IMR-90 (cell line): Measurements from ENCODE around the gene IPO7. TPM values are rescaled to one million over a fixed set of nuclear protein-coding genes. Genes with fewer than 3 reads are reported as not detected.

Source experiments
- ATAC-seq: fragments of 200-7000 bp; cut with Tn5 transposase; 2 replicates; pipeline ENCODE4 v1.9.1; 2020; ENCODE audit warnings: low read depth, mild to moderate bottlenecking, moderate library complexity
- BruUV-seq: library from RNA; stranded (reverse); fragments of 400-500 nt; replicated peaks from 2 replicates; lab custom pipeline; 2021; lab: Mats Ljungman, UMichigan
- CTCF ChIA-PET: fragments of 300-600 bp; formaldehyde crosslinking; extraction: SDS; loops from one replicate; lab custom pipeline; 2021; ENCODE audit warnings: antibody characterized with exemption; lab: Yijun Ruan, JAX
- POLR2A ChIA-PET: fragments of 300-600 bp; sonication (Branson Sonifier 250); formaldehyde crosslinking; loops from one replicate; lab custom pipeline; 2022; ENCODE audit warnings: antibody characterized with exemption; ENCODE audit not compliant: unreplicated experiment; lab: Charles Lee
- DNase-seq: peaks from one replicate; pipeline ENCODE4 v3.0.0; 2013
- H2AFZ ChIP-seq: replicated peaks from 2 replicates; pipeline ENCODE3; 2013; ENCODE audit warnings: low read length, mild to moderate bottlenecking; ENCODE audit not compliant: poor library complexity
- H2AK5ac ChIP-seq: 2 replicates; pipeline ENCODE4 v1.6.1; 2013; ENCODE audit warnings: low read depth, low read length, inconsistent platforms
- H2AK9ac ChIP-seq: replicated peaks from 2 replicates; pipeline ENCODE3; 2013; ENCODE audit warnings: mild to moderate bottlenecking, low read depth, low read length, moderate library complexity; ENCODE audit not compliant: poor library complexity
- H2BK120ac ChIP-seq: 2 replicates; pipeline ENCODE4 v1.6.1; 2013; ENCODE audit warnings: low read depth, low read length, inconsistent platforms
- H2BK15ac ChIP-seq: 3 replicates; pipeline ENCODE4 v1.6.1; 2013; ENCODE audit warnings: low read depth, low read length, inconsistent platforms
- H2BK20ac ChIP-seq: 2 replicates; pipeline ENCODE4 v1.6.1; 2013; ENCODE audit warnings: low read depth, mild to moderate bottlenecking, inconsistent platforms, low read length, moderate library complexity
- H2BK5ac ChIP-seq: 2 replicates; pipeline ENCODE4 v1.6.1; 2013; ENCODE audit warnings: mild to moderate bottlenecking, low read depth, low read length, inconsistent platforms; ENCODE audit not compliant: poor library complexity, severe bottlenecking
- H3K14ac ChIP-seq: replicated peaks from 2 replicates; pipeline ENCODE4 v1.6.1; 2013; ENCODE audit warnings: low read depth, low read length, inconsistent platforms
- H3K18ac ChIP-seq: 2 replicates; pipeline ENCODE4 v1.6.1; 2013; ENCODE audit warnings: low read depth, low read length, control low read depth
- H3K23ac ChIP-seq: 2 replicates; pipeline ENCODE4 v1.6.1; 2013; ENCODE audit warnings: low read depth, low read length, inconsistent platforms
- H3K27ac ChIP-seq: 2 replicates; pipeline ENCODE4 v1.5.1; 2013; ENCODE audit warnings: mild to moderate bottlenecking, control low read depth, low read length; ENCODE audit not compliant: insufficient read depth
- H3K27me3 ChIP-seq: 2 replicates; pipeline ENCODE4 v1.6.1; 2013; ENCODE audit warnings: low read length; ENCODE audit not compliant: control insufficient read depth, insufficient read depth
- H3K36me3 ChIP-seq: 2 replicates; pipeline ENCODE4 v1.6.1; 2013; ENCODE audit warnings: low read length, mixed read lengths; ENCODE audit not compliant: control insufficient read depth, insufficient read depth
- H3K4ac ChIP-seq: 2 replicates; pipeline ENCODE4 v1.6.1; 2013; ENCODE audit warnings: low read depth, low read length, inconsistent platforms
- H3K4me1 ChIP-seq: 2 replicates; pipeline ENCODE4 v1.6.1; 2013; ENCODE audit warnings: low read length, mixed read lengths; ENCODE audit not compliant: control insufficient read depth, insufficient read depth
- H3K4me2 ChIP-seq: 2 replicates; pipeline ENCODE4 v1.6.1; 2013; ENCODE audit warnings: low read depth, mild to moderate bottlenecking, control low read depth, low read length, moderate library complexity
- H3K4me3 ChIP-seq: 2 replicates; pipeline ENCODE4 v1.5.1; 2013; ENCODE audit warnings: low read depth, mild to moderate bottlenecking, control low read depth, low read length, moderate library complexity; ENCODE audit not compliant: insufficient read depth
- H3K56ac ChIP-seq: 2 replicates; pipeline ENCODE4 v1.6.1; 2013; ENCODE audit warnings: low read length, inconsistent platforms; ENCODE audit not compliant: insufficient read depth; ENCODE audit errors: extremely low read depth
- H3K79me1 ChIP-seq, 2 experiments: 2 replicates each; pipeline ENCODE4 v1.6.1; 2013; ENCODE audit warnings: low read length in 2 of 2, inconsistent platforms in 1 of 2, low read depth in 1 of 2
- H3K9ac ChIP-seq: 2 replicates; pipeline ENCODE4 v1.6.1; 2013; ENCODE audit warnings: low read depth, low read length, control low read depth
- H3K9me1 ChIP-seq: 2 replicates; pipeline ENCODE4 v1.6.1; 2013; ENCODE audit warnings: low read length, inconsistent platforms; ENCODE audit not compliant: insufficient read depth
- H3K9me3 ChIP-seq: 2 replicates; pipeline ENCODE4 v1.6.1; 2013; ENCODE audit warnings: low read length; ENCODE audit not compliant: control insufficient read depth, insufficient read depth
- H4K20me1 ChIP-seq: 2 replicates; pipeline ENCODE4 v1.6.1; 2013; ENCODE audit warnings: low read length, inconsistent platforms; ENCODE audit not compliant: insufficient read depth
- H4K5ac ChIP-seq: 2 replicates; pipeline ENCODE4 v1.6.1; 2013; ENCODE audit warnings: mild to moderate bottlenecking, low read depth, low read length, control low read depth
- H4K8ac ChIP-seq, 2 experiments: 2 replicates each; pipeline ENCODE4 v1.6.1; 2013; ENCODE audit warnings: low read depth in 2 of 2, low read length in 2 of 2, control low read depth in 1 of 2, inconsistent platforms in 1 of 2
- H4K91ac ChIP-seq: 2 replicates; pipeline ENCODE4 v1.6.1; 2013; ENCODE audit warnings: low read depth, low read length, inconsistent platforms; ENCODE audit not compliant: insufficient read depth
- BHLHE40 ChIP-seq: fragments of 150-350 bp; IDR thresholded peaks from 2 replicates; pipeline ENCODE4 v1.6.1; 2016; ENCODE audit warnings: mild to moderate bottlenecking, low read depth, low read length
- CEBPB ChIP-seq: IDR thresholded peaks from 2 replicates; pipeline ENCODE4 v1.6.1; 2012; ENCODE audit warnings: low read depth, low read length, improper control_type of control experiment
- CHD1 ChIP-seq: IDR thresholded peaks from 2 replicates; pipeline ENCODE4 v1.6.1; 2012; ENCODE audit warnings: low read depth, low read length, improper control_type of control experiment
- CTCF ChIP-seq: conservative IDR thresholded peaks from 2 replicates; pipeline ENCODE4 v1.5.1; 2012; ENCODE audit warnings: mild to moderate bottlenecking, low read depth, low read length, improper control_type of control experiment
- ELK1 ChIP-seq: fragments of 150-350 bp; IDR thresholded peaks from 2 replicates; pipeline ENCODE4 v1.6.1; 2016; ENCODE audit warnings: low read depth, mild to moderate bottlenecking, low read length, moderate library complexity, borderline replicate concordance
- FOS ChIP-seq: fragments of 150-350 bp; IDR thresholded peaks from 2 replicates; pipeline ENCODE4 v1.6.1; 2016; ENCODE audit warnings: low read depth, low read length
- MAFK ChIP-seq: IDR thresholded peaks from 2 replicates; pipeline ENCODE4 v1.6.1; 2012; ENCODE audit warnings: low read depth, low read length, improper control_type of control experiment
- MAZ ChIP-seq: IDR thresholded peaks from 2 replicates; pipeline ENCODE4 v1.6.1; 2012; ENCODE audit warnings: low read depth, mild to moderate bottlenecking, low read length, improper control_type of control experiment, moderate library complexity, borderline replicate concordance
- MXI1 ChIP-seq: IDR thresholded peaks from 2 replicates; pipeline ENCODE4 v1.6.1; 2012; ENCODE audit warnings: low read depth, mild to moderate bottlenecking, low read length, moderate library complexity, borderline replicate concordance
- NFE2L2 ChIP-seq: fragments of 150-350 bp; IDR thresholded peaks from 2 replicates; pipeline ENCODE4 v1.6.1; 2016; ENCODE audit warnings: low read depth, mild to moderate bottlenecking, low read length
- POLR2A ChIP-seq: IDR thresholded peaks from 2 replicates; pipeline ENCODE4 v1.6.1; 2012; ENCODE audit warnings: mild to moderate bottlenecking, low read depth, low read length
- RAD21 ChIP-seq: IDR thresholded peaks from 2 replicates; pipeline ENCODE4 v1.6.1; 2012; ENCODE audit warnings: low read length, improper control_type of control experiment
- RCOR1 ChIP-seq: IDR thresholded peaks from 2 replicates; pipeline ENCODE4 v1.6.1; 2012; ENCODE audit warnings: mild to moderate bottlenecking, low read length, improper control_type of control experiment; ENCODE audit not compliant: insufficient replicate concordance
- RFX5 ChIP-seq: IDR thresholded peaks from 2 replicates; pipeline ENCODE4 v1.8.0; 2012; ENCODE audit warnings: low read depth, mild to moderate bottlenecking, low read length, moderate library complexity
- SMC3 ChIP-seq: fragments of 150-350 bp; IDR thresholded peaks from 2 replicates; pipeline ENCODE4 v1.6.1; 2016; ENCODE audit warnings: low read depth, mild to moderate bottlenecking, antibody characterized with exemption, low read length, moderate library complexity
- WGBS, 2 experiments: methylation state at CpG; one replicate each; pipeline versions ENCODE4 v1.1.5 to v1.1.7; 2013; ENCODE audit warnings: missing lambda C conversion rate in 2 of 2; ENCODE audit not compliant: insufficient read length in 1 of 2; ENCODE audit errors: extremely low coverage in 2 of 2; 5-methylcytosine and 5-hydroxymethylcytosine counted together
- dilution Hi-C: fragments of 300-500 bp; cut with HindIII; formaldehyde crosslinking; loops from one replicate; pipeline ENCODE4 v1.14.3; 2018; ENCODE audit warnings: low sequenced_read_pairs; ENCODE audit not compliant: unreplicated experiment
- in situ Hi-C: fragments of 300-500 bp; cut with MboI; formaldehyde crosslinking; loops from 3 replicates; pipeline ENCODE4 v1.14.3; 2019; ENCODE audit warnings: low sequenced_read_pairs, inconsistent platforms, mixed read lengths
- intact Hi-C: fragments of 100-400 bp; cut with micrococcal nuclease; formaldehyde crosslinking; loops from 2 replicates; pipeline ENCODE4 v1.10.0; 2022
- polyA plus RNA-seq, 3 experiments: library from polyadenylated mRNA; depleted of rRNA; stranded (reverse); fragments of >200 nt; gene quantifications; 2 replicates each; pipeline ENCODE4 v1.2.3, GENCODE V29; 2012; ENCODE audit warnings: low replicate concordance in 1 of 3
- total RNA-seq: library from RNA; depleted of rRNA; stranded (reverse); fragments of >200 nt; gene quantifications from 2 replicates; pipeline ENCODE4 v1.2.3, GENCODE V29; 2012
- TF ChIP-seq, protein P1 (sequence below): fragments of 150-350 bp; IDR thresholded peaks from 2 replicates; pipeline ENCODE4 v1.6.1; 2017; ENCODE audit warnings: mild to moderate bottlenecking, antibody characterized with exemption, low read length, low read depth

IPO7 gene
- total and polyA plus RNA-seq, 2 of the 4 experiments (the other 2 are of a cell fraction) = 40.6 to 110 TPM

- H3K4me1 ChIP-seq = no peaks in the 10 kb centered on the region
- H3K27me3 ChIP-seq = no peaks in the 10 kb centered on the region; the same call in none of the 2 replicates
- no peak overlapping the region; the same call in 1 of the 2 replicates for H3K23ac ChIP-seq
- H4K8ac ChIP-seq = no peak overlapping the region
- no peak overlapping the region for H2BK15ac ChIP-seq
- POLR2A ChIA-PET = no interaction called here
- no peak overlapping the region for H3K4ac ChIP-seq
- intact Hi-C loops (no loop called here), in situ Hi-C loops (no loop called here), dilution Hi-C loops (no loop called here)
- TF ChIP-seq MAFK (no peak), MXI1 (no peak), CHD1 (no peak), NFE2L2 (no peak), MAZ (no peak), RFX5 (no peak), CTCF (no peak), BHLHE40 (no peak), POLR2A (no peak), SMC3 (no peak), CEBPB (no peak), FOS (no peak), RCOR1 (no peak), RAD21 (no peak), ELK1 (no peak)
- TF ChIP-seq, protein P1, sequence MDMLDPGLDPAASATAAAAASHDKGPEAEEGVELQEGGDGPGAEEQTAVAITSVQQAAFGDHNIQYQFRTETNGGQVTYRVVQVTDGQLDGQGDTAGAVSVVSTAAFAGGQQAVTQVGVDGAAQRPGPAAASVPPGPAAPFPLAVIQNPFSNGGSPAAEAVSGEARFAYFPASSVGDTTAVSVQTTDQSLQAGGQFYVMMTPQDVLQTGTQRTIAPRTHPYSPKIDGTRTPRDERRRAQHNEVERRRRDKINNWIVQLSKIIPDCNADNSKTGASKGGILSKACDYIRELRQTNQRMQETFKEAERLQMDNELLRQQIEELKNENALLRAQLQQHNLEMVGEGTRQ = no peak
- H3K18ac ChIP-seq = no peak overlapping the region
- no peaks in the 10 kb centered on the region for H3K79me1 ChIP-seq
- no peak overlapping the region for H3K4me2 ChIP-seq
- H3K4me3 ChIP-seq = no peak overlapping the region
- ATAC-seq = no peak
- no peak overlapping the region for H2BK5ac ChIP-seq
- 57% methylated on average over 2 of the region's 2 CpGs; no CpG with 5 or more reads in 1 of the 2 experiments for WGBS, 2 experiments
- H4K91ac ChIP-seq = no peak overlapping the region
- no peak overlapping the region for H2AK5ac ChIP-seq
- H3K14ac ChIP-seq = no peak overlapping the region
- no peak overlapping the region for H4K5ac ChIP-seq
- no peak overlapping the region for H2AFZ ChIP-seq
- no peak overlapping the region for H2AK9ac ChIP-seq
- H4K20me1 ChIP-seq = no peaks in the 10 kb centered on the region
- no peak overlapping the region for H2BK120ac ChIP-seq
- CTCF ChIA-PET = no interaction called here
- H3K56ac ChIP-seq = no peak overlapping the region
- no peaks in the 10 kb centered on the region for H3K9me3 ChIP-seq
- no peaks in the 10 kb centered on the region for H3K9me1 ChIP-seq
- H3K27ac ChIP-seq = no peak overlapping the region
- no peak overlapping the region for H2BK20ac ChIP-seq
- H3K9ac ChIP-seq = no peak overlapping the region
- no peak for DNase-seq
- no peaks in the 10 kb centered on the region for H3K36me3 ChIP-seq
- BruUV-seq = no TSS peak
Observed at GRCh38 chr11:9347100-9347499, 37.4 kb upstream of the IPO7 start.
